ENCODE data around the gene CREB3L1.

GRCh38 chr11:46270684-46271083 is 6.8 kb upstream of the CREB3L1 start:
- TF ChIP-seq CTCF (IDR thresholded peaks at IDR 0.05) (no peak), POLR2AphosphoS5 (IDR thresholded peaks at IDR 0.05) (no peak), POLR2A (IDR thresholded peaks at IDR 0.05) (no peak)

All from transverse colon (tissue), 4 donors.